Hindlimb muscle (tissue), 1 donor: ENCODE measurements around the gene SPIRE2. TPM values are rescaled to one million over a fixed set of nuclear protein-coding genes. Genes with fewer than 3 reads are reported as not detected.
A peak's percentile ranks its signal among the peaks of the same experiment; 100 is the strongest.
"Not testable (repeated sequence)": the region's sequence is repeated elsewhere in the genome, so short reads cannot be mapped to it uniquely, and the experiment has no call there.

Experiments
- DNase-seq: peaks from one replicate; pipeline ENCODE4 v3.0.0-alpha.2; 2013
- polyA plus RNA-seq: library from polyadenylated mRNA; unstranded; fragments of 120-200 nt; gene quantifications from one replicate; pipeline ENCODE4 v1.2.1, GENCODE V29; 2013; ENCODE audit not compliant: insufficient read length

SPIRE2 gene, protein sequence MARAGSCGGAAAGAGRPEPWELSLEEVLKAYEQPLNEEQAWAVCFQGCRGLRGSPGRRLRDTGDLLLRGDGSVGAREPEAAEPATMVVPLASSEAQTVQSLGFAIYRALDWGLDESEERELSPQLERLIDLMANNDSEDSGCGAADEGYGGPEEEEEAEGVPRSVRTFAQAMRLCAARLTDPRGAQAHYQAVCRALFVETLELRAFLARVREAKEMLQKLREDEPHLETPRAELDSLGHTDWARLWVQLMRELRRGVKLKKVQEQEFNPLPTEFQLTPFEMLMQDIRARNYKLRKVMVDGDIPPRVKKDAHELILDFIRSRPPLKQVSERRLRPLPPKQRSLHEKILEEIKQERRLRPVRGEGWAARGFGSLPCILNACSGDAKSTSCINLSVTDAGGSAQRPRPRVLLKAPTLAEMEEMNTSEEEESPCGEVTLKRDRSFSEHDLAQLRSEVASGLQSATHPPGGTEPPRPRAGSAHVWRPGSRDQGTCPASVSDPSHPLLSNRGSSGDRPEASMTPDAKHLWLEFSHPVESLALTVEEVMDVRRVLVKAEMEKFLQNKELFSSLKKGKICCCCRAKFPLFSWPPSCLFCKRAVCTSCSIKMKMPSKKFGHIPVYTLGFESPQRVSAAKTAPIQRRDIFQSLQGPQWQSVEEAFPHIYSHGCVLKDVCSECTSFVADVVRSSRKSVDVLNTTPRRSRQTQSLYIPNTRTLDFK
- 3.1 TPM for polyA plus RNA-seq

DNA sequence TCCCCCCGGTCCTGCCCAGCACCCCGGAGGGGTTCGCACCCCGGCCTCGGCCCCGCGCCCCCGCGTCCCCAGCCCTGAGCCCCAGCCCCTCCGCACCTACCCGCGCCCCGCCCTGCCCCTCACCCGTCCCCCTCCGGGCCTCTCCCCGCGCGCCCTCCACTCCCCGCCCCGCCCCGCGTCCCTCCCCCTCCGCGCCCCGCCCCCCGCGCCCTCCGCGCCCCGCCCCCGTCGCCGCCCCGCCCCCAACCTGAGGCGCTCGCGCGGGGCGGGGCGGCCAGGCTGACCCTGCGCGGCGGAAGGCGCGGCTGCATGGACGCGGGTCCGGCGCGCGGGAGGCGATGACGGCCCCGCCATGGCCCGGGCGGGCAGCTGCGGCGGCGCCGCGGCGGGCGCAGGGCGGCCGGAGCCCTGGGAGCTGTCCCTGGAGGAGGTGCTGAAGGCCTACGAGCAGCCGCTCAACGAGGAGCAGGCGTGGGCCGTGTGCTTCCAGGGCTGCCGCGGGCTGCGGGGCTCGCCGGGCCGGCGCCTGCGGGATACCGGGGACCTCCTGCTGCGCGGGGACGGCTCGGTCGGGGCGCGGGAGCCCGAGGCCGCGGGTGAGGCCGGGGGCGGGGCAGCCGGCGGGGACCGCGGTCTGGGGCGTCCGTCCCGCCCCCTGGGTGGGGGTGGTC lies at the start of gene SPIRE2:
SPIRE2 (plus strand) TSS at position 277 of the 671 bp plus-strand sequence; CDS start at position 353, 76 bp downstream.
- peak; percentile 85 for DNase-seq

- DNase-seq, result no peak
Measured at GRCh38 chr16:89779231-89779908, 48.9 kb upstream of the SPIRE2 start.

DNA sequence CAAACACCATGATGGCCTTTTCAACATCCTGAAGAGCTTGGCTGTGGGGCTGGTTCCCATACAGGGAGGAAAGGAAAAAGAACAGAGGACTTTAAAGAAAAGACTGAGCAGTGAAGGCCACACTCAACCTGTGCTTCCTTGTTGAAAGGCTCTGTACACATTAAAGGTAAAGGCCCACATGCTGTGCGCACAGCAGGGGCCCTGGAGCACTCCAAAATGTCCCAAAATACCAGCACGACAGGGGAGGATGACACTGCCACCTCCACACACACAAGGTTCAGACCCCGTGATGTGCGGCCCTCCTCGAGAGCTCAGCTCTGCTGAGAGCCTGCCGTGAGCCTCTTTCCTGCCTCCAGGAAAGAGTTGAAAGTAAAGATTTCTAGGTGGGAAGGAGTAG lies 48.4 kb upstream of the SPIRE2 start:
- no peak for DNase-seq

GRCh38 chr16:89782489-89782888 lies 45.8 kb upstream of the SPIRE2 start:
- no peak for DNase-seq

GRCh38 chr16:89783952-89784351 lies 44.3 kb upstream of the SPIRE2 start:
- not testable (repeated sequence) for DNase-seq

GRCh38 chr16:89784406-89784805 lies 43.9 kb upstream of the SPIRE2 start:
- no peak for DNase-seq

GRCh38 chr16:89785523-89786155 lies 42.6 kb upstream of the SPIRE2 start:
- DNase-seq, result no peak

DNA sequence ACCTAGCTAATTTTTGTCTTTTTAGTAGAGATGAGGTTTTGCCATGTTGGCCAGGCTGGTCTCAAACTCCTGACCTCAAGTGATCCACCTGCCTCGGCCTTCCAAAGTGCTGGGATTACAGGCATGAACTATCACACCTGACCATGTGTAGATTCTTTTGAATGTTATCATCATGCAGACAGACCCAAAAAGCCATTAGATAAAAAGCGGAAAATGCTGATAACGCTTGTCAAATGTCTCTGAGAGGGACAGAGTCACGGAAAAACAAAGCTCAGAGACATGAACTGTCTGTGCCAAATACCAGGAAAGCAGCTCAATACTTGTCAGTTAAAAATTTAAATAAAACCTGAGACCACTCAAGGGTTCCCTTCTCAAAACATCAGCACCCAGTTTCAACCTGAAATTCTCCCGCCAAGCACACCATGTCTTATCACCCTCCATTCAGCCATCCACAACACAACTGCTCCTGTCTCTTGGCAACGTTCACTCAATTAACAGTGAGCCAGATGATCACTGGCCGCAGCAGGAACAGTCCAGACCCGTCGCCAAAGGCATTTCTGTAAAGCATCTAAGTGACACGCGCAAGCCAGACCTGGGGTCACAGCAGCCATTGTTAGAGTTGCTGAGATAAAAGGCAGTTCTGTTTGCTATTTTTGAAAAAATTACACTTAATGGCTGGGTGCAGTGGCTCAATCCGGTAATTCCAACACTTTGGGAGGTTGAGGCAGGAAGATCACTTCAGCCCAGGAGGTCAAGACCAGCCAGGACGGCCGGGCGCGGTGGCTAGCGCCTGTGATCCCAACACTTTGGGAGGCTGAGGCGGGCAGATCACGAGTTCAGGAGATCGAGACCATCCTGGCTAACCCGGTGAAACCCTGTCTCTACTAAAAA lies 41.6 kb upstream of the SPIRE2 start:
- no peak for DNase-seq

DNA sequence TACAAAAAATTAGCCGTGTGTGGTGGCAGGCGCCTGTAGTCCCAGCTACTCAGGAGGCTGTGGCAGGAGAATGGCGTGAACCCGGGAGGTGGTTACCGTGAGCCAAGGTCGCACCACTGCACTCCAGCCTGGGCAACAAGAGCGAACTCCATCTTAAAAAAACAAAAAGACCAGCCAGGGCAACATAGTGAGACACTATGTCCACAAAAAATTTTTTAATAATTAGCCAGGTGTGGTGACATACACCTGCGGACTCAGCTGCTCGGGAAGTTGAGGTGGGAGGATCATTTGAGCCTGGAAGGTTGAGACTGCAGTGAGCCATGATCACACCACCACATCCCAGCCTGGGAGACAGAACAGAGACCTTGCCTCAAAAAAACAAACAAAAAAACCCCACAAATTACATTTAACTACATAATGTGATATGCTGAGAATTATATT lies 40.9 kb upstream of the SPIRE2 start:
- no peak for DNase-seq

- DNase-seq, result no peak
Measured at GRCh38 chr16:89791278-89791995, 36.8 kb upstream of the SPIRE2 start.

- DNase-seq, result not testable (repeated sequence)
Measured at GRCh38 chr16:89793092-89793491, 35.2 kb upstream of the SPIRE2 start.

DNA sequence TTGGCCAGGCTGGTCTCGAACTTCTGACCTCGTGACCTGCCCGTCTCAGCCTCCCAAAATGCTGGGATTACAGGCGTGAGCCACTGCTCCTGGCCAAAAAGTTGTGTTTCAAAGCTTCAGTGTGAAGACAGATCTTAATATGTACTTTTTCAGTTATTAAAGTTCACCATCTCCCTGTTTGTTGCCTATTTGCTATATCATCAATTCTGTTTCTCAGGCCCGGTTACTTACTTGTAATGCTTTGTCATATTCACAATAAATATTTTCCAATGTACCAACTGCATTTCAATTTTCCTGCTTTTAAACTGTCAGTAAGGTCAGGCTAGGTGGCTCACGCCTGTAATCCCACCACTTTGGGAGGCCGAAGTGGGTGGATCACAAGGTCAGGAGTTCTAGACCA lies 34.3 kb upstream of the SPIRE2 start:
- DNase-seq, result no peak

DNA sequence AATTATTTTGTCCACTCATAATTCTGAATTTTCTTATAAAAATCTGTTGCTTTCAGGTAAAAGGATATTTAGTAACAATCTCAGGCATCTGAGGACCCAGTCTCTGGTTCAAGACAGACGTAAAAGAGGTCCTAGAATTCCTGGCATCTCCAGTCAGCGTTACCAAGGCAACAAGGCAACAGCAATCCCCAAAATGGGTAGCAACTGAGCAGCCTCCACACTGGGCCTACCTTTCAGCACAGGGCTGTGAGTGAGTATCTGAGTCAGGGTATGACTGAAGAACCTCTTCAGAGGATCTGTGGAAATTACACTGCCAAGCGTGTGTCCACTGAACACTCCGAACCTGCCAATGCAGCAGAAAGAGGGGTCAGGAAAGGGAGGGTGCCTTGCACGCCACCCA lies 32.6 kb upstream of the SPIRE2 start:
- DNase-seq, result no peak

DNA sequence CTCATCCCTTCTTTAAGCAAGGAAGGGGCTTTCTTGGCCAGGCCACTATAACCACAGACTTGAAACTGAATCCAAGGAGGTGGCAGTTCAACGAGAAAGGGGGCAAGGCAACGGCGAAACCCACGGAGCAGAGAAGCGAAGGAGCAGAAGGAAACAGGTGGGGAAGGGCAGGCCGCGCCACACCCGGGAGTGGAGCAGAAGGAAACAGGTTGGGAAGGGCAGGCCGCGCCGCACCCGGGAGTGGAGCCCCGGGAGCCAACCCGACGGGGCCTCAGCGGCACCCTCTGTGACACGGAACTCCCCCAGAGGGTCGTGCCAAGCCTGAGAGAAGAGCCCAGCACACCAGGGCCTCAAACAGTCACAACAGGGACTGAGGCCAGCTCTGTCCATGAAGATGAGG lies 32.2 kb upstream of the SPIRE2 start:
- DNase-seq, result no peak

- no peak for DNase-seq
Measured at GRCh38 chr16:89798126-89798525, 30.1 kb upstream of the SPIRE2 start.

DNA sequence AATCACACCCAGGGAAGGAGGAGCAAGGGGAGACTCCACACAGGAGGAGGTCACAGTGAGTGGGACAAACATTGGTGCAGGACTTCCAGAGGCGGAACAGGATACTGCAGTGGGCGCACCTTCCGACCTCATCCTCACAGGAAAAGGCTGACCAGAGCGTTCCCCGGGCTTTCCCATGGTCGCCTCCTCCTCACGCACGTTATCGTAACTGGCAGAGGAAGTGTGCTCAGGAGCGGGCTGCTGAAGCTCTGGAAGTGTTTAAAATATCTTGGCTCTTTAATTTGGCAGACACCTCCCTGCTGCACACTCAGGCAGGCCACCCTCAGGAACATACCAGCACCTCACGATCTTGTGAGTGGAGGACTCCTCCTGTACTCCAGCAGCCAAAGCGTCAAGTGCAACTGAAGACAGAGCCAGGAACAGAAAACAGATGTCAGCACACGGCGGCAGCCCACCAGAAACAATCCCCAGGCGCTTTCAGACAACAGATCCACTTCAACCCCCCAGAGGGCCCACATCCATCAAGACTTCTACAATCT lies 29.4 kb upstream of the SPIRE2 start:
- DNase-seq, result no peak

GRCh38 chr16:89801800-89802199 lies 26.5 kb upstream of the SPIRE2 start:
- DNase-seq, result no peak

DNA sequence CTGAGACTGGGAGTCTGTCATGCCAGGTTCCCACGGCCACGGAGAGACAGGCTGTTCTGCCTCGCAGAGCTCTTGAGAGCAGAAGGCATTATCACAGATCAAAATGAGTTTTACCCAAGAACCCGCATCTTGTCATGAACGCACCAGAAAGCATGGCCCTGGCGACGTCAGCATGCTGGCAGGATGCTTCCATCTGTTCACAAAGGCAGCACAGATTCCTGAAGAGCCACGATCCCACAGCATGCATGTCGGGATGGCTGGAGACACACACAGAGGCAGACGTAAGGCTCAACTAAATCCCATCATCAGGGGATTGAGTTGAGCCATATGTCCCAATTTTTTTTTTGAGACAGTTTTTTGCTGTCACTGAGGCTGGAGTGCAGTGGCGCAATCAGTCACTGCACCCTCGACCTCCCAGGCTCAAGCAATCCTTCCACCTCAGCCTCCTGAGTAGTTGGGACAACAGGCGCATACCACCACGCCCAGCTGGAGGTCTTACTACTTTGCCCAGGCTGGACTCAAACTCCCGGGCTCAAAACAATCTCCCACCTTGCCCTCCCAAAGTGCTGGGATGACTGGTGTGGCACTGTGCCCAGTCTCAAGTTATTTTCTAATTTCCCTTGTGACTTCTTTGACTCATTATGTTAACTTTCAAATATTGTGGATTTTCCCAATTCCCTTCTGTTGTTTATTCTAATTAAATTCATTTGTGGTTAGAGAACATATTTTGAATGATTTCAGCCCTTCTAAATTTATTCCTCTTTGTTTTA lies 23.0 kb upstream of the SPIRE2 start:
- DNase-seq, result no peak

GRCh38 chr16:89806589-89807193 lies 21.6 kb upstream of the SPIRE2 start:
- not testable (repeated sequence) for DNase-seq
